ENCODE data around the gene GPR15LG. TPM values are rescaled to one million over a fixed set of nuclear protein-coding genes. Genes with fewer than 3 reads are reported as not detected.

The GPR15LG gene
- total RNA-seq, 1 experiment from 2014 or later: not detected

DNA sequence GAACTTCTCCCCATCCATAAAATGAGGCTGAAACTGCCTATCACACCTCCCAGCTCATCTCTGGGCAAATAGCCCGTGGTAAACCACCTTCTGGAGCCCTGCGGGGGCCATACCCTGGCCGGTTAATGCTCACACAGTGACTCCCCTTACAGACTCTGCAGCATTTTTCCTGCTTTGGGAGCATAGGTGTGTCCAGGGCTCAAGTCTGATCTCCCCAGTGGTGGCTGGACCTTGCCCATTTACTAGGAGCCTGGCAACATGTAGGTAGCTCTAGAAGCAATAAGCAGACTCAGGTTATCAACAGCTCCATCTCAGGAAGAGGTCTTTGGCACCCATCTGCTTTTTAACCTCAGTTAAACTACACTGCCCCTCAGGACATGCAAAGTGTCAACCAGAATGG lies 15.2 kb downstream of the GPR15LG start:
- no peaks in the 10 kb centered on the region for H3K9me3 ChIP-seq (ENCODE audit: control insufficient read depth in 1 of 2, insufficient read depth in 1 of 2, low read depth in 1 of 2, low read length in 2 of 2)
- no peak overlapping the region for H3K9ac ChIP-seq (ENCODE audit: low read length)
- intact Hi-C loops (cut with micrococcal nuclease): no loop called here
- no peaks in the 10 kb centered on the region for H3K79me2 ChIP-seq (ENCODE audit: insufficient read depth, low read length)
- H3K27me3 ChIP-seq (ENCODE audit: insufficient read depth, low read length): no peaks in the 10 kb centered on the region
- H3K4me3 ChIP-seq (replicated peaks in 1 of 2; ENCODE audit: low read depth in 1 of 2, low read length in 2 of 2): no peak overlapping the region
- POLR2A ChIA-PET: no interaction called here
- ATAC-seq (no peak), DNase-seq (ENCODE audit: low read depth, low spot score) (no peak)
- CTCF ChIA-PET: interaction anchor here (1.8 kb wide), 1 partner anchor 16 kb away, joined by 4 read pairs; no protein-coding TSS in a partner anchor
- BruUV-seq (replicated peaks): no TSS peak
- RAD21 ChIA-PET (ENCODE audit: low non-redundant PET in 1 of 2, low total read pairs in 2 of 2, uncharacterized antibody in 2 of 2, unreplicated experiment in 2 of 2): no interaction called here
- no peak overlapping the region for H3K27ac ChIP-seq (ENCODE audit: low read depth, low read length)
- no peaks in the 10 kb centered on the region for H3K36me3 ChIP-seq (ENCODE audit: control insufficient read depth in 1 of 2, insufficient read depth in 2 of 2, low read length in 2 of 2)
- no peaks in the 10 kb centered on the region for H3K4me1 ChIP-seq (ENCODE audit: control insufficient read depth in 1 of 2, insufficient read depth in 2 of 2, low read length in 2 of 2)
- no peak overlapping the region for H2AFZ ChIP-seq (ENCODE audit: low read depth, low read length, poor library complexity, severe bottlenecking)
- TF ChIP-seq, protein P1, sequence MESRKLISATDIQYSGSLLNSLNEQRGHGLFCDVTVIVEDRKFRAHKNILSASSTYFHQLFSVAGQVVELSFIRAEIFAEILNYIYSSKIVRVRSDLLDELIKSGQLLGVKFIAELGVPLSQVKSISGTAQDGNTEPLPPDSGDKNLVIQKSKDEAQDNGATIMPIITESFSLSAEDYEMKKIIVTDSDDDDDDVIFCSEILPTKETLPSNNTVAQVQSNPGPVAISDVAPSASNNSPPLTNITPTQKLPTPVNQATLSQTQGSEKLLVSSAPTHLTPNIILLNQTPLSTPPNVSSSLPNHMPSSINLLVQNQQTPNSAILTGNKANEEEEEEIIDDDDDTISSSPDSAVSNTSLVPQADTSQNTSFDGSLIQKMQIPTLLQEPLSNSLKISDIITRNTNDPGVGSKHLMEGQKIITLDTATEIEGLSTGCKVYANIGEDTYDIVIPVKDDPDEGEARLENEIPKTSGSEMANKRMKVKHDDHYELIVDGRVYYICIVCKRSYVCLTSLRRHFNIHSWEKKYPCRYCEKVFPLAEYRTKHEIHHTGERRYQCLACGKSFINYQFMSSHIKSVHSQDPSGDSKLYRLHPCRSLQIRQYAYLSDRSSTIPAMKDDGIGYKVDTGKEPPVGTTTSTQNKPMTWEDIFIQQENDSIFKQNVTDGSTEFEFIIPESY (IDR thresholded peaks at IDR 0.05; ENCODE audit: extremely low read depth, insufficient replicate concordance, low read length): no peak
- TF ChIP-seq CBX3 (IDR thresholded peaks at IDR 0.05; ENCODE audit: low read depth) (no peak), ZFX (IDR thresholded peaks at IDR 0.05) (no peak), SRF (IDR thresholded peaks at IDR 0.05; ENCODE audit: low read depth) (no peak), POLR2AphosphoS5 (IDR thresholded peaks at IDR 0.05; ENCODE audit: low read depth, low read length) (no peak), YY1 (IDR thresholded peaks at IDR 0.05; ENCODE audit: extremely low read depth, insufficient replicate concordance, low read depth, low read length) (no peak), JUND (IDR thresholded peaks at IDR 0.05) (no peak), POLR2A (IDR thresholded peaks at IDR 0.05; ENCODE audit: borderline replicate concordance, extremely low read depth, insufficient read depth, insufficient read length) (no peak), EGR1 (IDR thresholded peaks at IDR 0.05; ENCODE audit: low read depth) (no peak), TCF7L2 (IDR thresholded peaks at IDR 0.05; ENCODE audit: borderline replicate concordance, extremely low read depth, insufficient read depth, insufficient read length) (no peak), CEBPB (IDR thresholded peaks at IDR 0.05; ENCODE audit: low read depth) (no peak), SIN3A (IDR thresholded peaks at IDR 0.05; ENCODE audit: low read depth) (no peak), EZH2 (IDR thresholded peaks at IDR 0.05) (no peak), RAD21 (IDR thresholded peaks at IDR 0.05; ENCODE audit: low read depth) (no peak), ZNF274 (IDR thresholded peaks at IDR 0.05; ENCODE audit: low read depth, low read length) (no peak), FOSL1 (IDR thresholded peaks at IDR 0.05; ENCODE audit: low read depth) (no peak)
- TF ChIP-seq, protein P2, sequence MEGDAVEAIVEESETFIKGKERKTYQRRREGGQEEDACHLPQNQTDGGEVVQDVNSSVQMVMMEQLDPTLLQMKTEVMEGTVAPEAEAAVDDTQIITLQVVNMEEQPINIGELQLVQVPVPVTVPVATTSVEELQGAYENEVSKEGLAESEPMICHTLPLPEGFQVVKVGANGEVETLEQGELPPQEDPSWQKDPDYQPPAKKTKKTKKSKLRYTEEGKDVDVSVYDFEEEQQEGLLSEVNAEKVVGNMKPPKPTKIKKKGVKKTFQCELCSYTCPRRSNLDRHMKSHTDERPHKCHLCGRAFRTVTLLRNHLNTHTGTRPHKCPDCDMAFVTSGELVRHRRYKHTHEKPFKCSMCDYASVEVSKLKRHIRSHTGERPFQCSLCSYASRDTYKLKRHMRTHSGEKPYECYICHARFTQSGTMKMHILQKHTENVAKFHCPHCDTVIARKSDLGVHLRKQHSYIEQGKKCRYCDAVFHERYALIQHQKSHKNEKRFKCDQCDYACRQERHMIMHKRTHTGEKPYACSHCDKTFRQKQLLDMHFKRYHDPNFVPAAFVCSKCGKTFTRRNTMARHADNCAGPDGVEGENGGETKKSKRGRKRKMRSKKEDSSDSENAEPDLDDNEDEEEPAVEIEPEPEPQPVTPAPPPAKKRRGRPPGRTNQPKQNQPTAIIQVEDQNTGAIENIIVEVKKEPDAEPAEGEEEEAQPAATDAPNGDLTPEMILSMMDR (IDR thresholded peaks at IDR 0.05 in 2 of 3, conservative IDR thresholded peaks at IDR 0.05 in 1 of 3; ENCODE audit: borderline replicate concordance in 1 of 3, insufficient read depth in 1 of 3, low read depth in 2 of 3, low read length in 2 of 3): no peak
- TF ChIP-seq, protein P3, sequence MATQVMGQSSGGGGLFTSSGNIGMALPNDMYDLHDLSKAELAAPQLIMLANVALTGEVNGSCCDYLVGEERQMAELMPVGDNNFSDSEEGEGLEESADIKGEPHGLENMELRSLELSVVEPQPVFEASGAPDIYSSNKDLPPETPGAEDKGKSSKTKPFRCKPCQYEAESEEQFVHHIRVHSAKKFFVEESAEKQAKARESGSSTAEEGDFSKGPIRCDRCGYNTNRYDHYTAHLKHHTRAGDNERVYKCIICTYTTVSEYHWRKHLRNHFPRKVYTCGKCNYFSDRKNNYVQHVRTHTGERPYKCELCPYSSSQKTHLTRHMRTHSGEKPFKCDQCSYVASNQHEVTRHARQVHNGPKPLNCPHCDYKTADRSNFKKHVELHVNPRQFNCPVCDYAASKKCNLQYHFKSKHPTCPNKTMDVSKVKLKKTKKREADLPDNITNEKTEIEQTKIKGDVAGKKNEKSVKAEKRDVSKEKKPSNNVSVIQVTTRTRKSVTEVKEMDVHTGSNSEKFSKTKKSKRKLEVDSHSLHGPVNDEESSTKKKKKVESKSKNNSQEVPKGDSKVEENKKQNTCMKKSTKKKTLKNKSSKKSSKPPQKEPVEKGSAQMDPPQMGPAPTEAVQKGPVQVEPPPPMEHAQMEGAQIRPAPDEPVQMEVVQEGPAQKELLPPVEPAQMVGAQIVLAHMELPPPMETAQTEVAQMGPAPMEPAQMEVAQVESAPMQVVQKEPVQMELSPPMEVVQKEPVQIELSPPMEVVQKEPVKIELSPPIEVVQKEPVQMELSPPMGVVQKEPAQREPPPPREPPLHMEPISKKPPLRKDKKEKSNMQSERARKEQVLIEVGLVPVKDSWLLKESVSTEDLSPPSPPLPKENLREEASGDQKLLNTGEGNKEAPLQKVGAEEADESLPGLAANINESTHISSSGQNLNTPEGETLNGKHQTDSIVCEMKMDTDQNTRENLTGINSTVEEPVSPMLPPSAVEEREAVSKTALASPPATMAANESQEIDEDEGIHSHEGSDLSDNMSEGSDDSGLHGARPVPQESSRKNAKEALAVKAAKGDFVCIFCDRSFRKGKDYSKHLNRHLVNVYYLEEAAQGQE (IDR thresholded peaks at IDR 0.05; ENCODE audit: low read depth): no peak
- TF ChIP-seq, protein P4, sequence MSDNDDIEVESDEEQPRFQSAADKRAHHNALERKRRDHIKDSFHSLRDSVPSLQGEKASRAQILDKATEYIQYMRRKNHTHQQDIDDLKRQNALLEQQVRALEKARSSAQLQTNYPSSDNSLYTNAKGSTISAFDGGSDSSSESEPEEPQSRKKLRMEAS (IDR thresholded peaks at IDR 0.05): no peak
- TF ChIP-seq, protein P5, sequence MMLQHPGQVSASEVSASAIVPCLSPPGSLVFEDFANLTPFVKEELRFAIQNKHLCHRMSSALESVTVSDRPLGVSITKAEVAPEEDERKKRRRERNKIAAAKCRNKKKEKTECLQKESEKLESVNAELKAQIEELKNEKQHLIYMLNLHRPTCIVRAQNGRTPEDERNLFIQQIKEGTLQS (IDR thresholded peaks at IDR 0.05): no peak
- no peak overlapping the region for H3K4me2 ChIP-seq (ENCODE audit: low read length)
- H4K20me1 ChIP-seq (ENCODE audit: insufficient read depth): no peaks in the 10 kb centered on the region
- no peaks in the 10 kb centered on the region for H3K9me2 ChIP-seq (ENCODE audit: insufficient read depth)
